Dendritic cell treated with granulocyte-macrophage colony-stimulating factor and Interleukin-4, amounts not matched to agents 40 ng/mL and 50 ng/mL, for 4 days (primary cell): ENCODE measurements around the gene ATG101.

Experiments used
- H3K27ac Mint-ChIP-seq: one replicate; pipeline ENCODE4 v1.8.0; 2022; ENCODE audit warnings: mild to moderate bottlenecking, mixed read lengths
- H3K27me3 Mint-ChIP-seq: one replicate; pipeline ENCODE4 v1.8.0; 2022; ENCODE audit warnings: mild to moderate bottlenecking, mixed read lengths
- H3K36me3 Mint-ChIP-seq: one replicate; pipeline ENCODE4 v1.8.0; 2022; ENCODE audit warnings: low read depth, mixed read lengths
- H3K4me1 Mint-ChIP-seq: one replicate; pipeline ENCODE4 v1.8.0; 2022; ENCODE audit warnings: low read depth, mixed read lengths
- H3K4me3 Mint-ChIP-seq: one replicate; pipeline ENCODE4 v1.8.0; 2022; ENCODE audit warnings: mild to moderate bottlenecking, moderate library complexity, mixed read lengths
- H3K9me3 Mint-ChIP-seq: one replicate; pipeline ENCODE4 v1.8.0; 2022; ENCODE audit warnings: mixed read lengths
- intact Hi-C: fragments of 100-400 bp; cut with micrococcal nuclease; formaldehyde crosslinking; loops from one replicate; pipeline ENCODE4 v1.15.0; 2022

The ATG101 gene

GRCh38 chr12:52083638-52083996, 13.8 kb downstream of the ATG101 start:
- no peaks in the 10 kb centered on the region for H3K9me3 Mint-ChIP-seq
- no peak overlapping the region for H3K4me3 Mint-ChIP-seq
- H3K36me3 Mint-ChIP-seq = peaks cover 9% of the 10 kb centered on the region
- no peak overlapping the region for H3K27ac Mint-ChIP-seq
- peaks cover 33% of the 10 kb centered on the region for H3K27me3 Mint-ChIP-seq
- intact Hi-C loops = loop anchor here (1.0 to 5.0 kb wide), 2 partner anchors 39 to 58 kb away; no protein-coding TSS in a partner anchor
- peaks cover 26% of the 10 kb centered on the region for H3K4me1 Mint-ChIP-seq

- H3K4me1 Mint-ChIP-seq = peaks cover 26% of the 10 kb centered on the region
- H3K4me3 Mint-ChIP-seq = no peak overlapping the region
- H3K27ac Mint-ChIP-seq = no peak overlapping the region
- no peaks in the 10 kb centered on the region for H3K9me3 Mint-ChIP-seq
- no peaks in the 10 kb centered on the region for H3K36me3 Mint-ChIP-seq
- intact Hi-C loops = loop anchor here (5.0 kb wide), 1 partner anchor 38 kb away; no protein-coding TSS in a partner anchor
- H3K27me3 Mint-ChIP-seq = peaks cover 43% of the 10 kb centered on the region
Observed at GRCh38 chr12:52084491-52085231, 14.9 kb downstream of the ATG101 start.

- no peak overlapping the region for H3K4me3 Mint-ChIP-seq
- peaks cover 52% of the 10 kb centered on the region for H3K27me3 Mint-ChIP-seq
- H3K4me1 Mint-ChIP-seq = peaks cover 23% of the 10 kb centered on the region
- H3K27ac Mint-ChIP-seq = no peak overlapping the region
- no peaks in the 10 kb centered on the region for H3K9me3 Mint-ChIP-seq
- no peaks in the 10 kb centered on the region for H3K36me3 Mint-ChIP-seq
- intact Hi-C loops = no loop called here
Observed at GRCh38 chr12:52085682-52086180, 16.0 kb downstream of the ATG101 start.

GRCh38 chr12:52086366-52086765, 16.6 kb downstream of the ATG101 start:
- H3K4me3 Mint-ChIP-seq = no peak overlapping the region
- peaks cover 19% of the 10 kb centered on the region for H3K4me1 Mint-ChIP-seq
- no peak overlapping the region for H3K27ac Mint-ChIP-seq
- no peaks in the 10 kb centered on the region for H3K36me3 Mint-ChIP-seq
- H3K27me3 Mint-ChIP-seq = peaks cover 58% of the 10 kb centered on the region
- no peaks in the 10 kb centered on the region for H3K9me3 Mint-ChIP-seq
- intact Hi-C loops = no loop called here

- Mint-ChIP-seq H3K27ac (no peak overlapping the region), H3K27me3 (peaks cover 63% of the 10 kb centered on the region)
Observed at GRCh38 chr12:52086944-52087835, 17.4 kb downstream of the ATG101 start.

GRCh38 chr12:52087961-52088820, 18.4 kb downstream of the ATG101 start:
- H3K27me3 Mint-ChIP-seq = peaks cover 64% of the 10 kb centered on the region
- H3K27ac Mint-ChIP-seq = no peak overlapping the region
- no peak overlapping the region for H3K4me3 Mint-ChIP-seq
- H3K4me1 Mint-ChIP-seq = peaks cover 5% of the 10 kb centered on the region
- no peaks in the 10 kb centered on the region for H3K36me3 Mint-ChIP-seq
- intact Hi-C loops = no loop called here
- no peaks in the 10 kb centered on the region for H3K9me3 Mint-ChIP-seq

More at GRCh38 chr12:52086944-52087835, 17.4 kb downstream of the ATG101 start:
- intact Hi-C loops = no loop called here
- H3K36me3 Mint-ChIP-seq = no peaks in the 10 kb centered on the region
- H3K4me3 Mint-ChIP-seq = no peak overlapping the region
- H3K4me1 Mint-ChIP-seq = peaks cover 10% of the 10 kb centered on the region
- no peaks in the 10 kb centered on the region for H3K9me3 Mint-ChIP-seq

- Mint-ChIP-seq H3K27me3 (peaks cover 63% of the 10 kb centered on the region), H3K4me3 (no peak overlapping the region), H3K4me1 (no peaks in the 10 kb centered on the region), H3K27ac (no peak overlapping the region), H3K9me3 (no peaks in the 10 kb centered on the region), H3K36me3 (no peaks in the 10 kb centered on the region)
- intact Hi-C loops = no loop called here
Observed at GRCh38 chr12:52089491-52089890, 19.7 kb downstream of the ATG101 start.

GRCh38 chr12:52090291-52090690, 20.5 kb downstream of the ATG101 start:
- Mint-ChIP-seq H3K9me3 (no peaks in the 10 kb centered on the region), H3K27ac (no peak overlapping the region), H3K4me3 (no peak overlapping the region), H3K36me3 (no peaks in the 10 kb centered on the region), H3K27me3 (peaks cover 65% of the 10 kb centered on the region), H3K4me1 (no peaks in the 10 kb centered on the region)
- intact Hi-C loops = no loop called here

GRCh38 chr12:52091061-52091460, 21.3 kb downstream of the ATG101 start:
- no peaks in the 10 kb centered on the region for H3K9me3 Mint-ChIP-seq
- peaks cover 60% of the 10 kb centered on the region for H3K27me3 Mint-ChIP-seq
- H3K36me3 Mint-ChIP-seq = no peaks in the 10 kb centered on the region
- H3K4me1 Mint-ChIP-seq = no peaks in the 10 kb centered on the region
- H3K4me3 Mint-ChIP-seq = no peak overlapping the region
- H3K27ac Mint-ChIP-seq = no peak overlapping the region
- intact Hi-C loops = no loop called here

GRCh38 chr12:52091869-52092268, 22.1 kb downstream of the ATG101 start:
- no peaks in the 10 kb centered on the region for H3K36me3 Mint-ChIP-seq
- no peak overlapping the region for H3K4me3 Mint-ChIP-seq
- no peaks in the 10 kb centered on the region for H3K9me3 Mint-ChIP-seq
- intact Hi-C loops = no loop called here
- H3K4me1 Mint-ChIP-seq = no peaks in the 10 kb centered on the region
- no peak overlapping the region for H3K27ac Mint-ChIP-seq
- H3K27me3 Mint-ChIP-seq = peaks cover 55% of the 10 kb centered on the region

- intact Hi-C loops = no loop called here
- Mint-ChIP-seq H3K4me3 (no peak overlapping the region), H3K27ac (no peak overlapping the region), H3K27me3 (peaks cover 46% of the 10 kb centered on the region), H3K4me1 (no peaks in the 10 kb centered on the region), H3K9me3 (no peaks in the 10 kb centered on the region), H3K36me3 (no peaks in the 10 kb centered on the region)
Observed at GRCh38 chr12:52093346-52093745, 23.6 kb downstream of the ATG101 start.

- Mint-ChIP-seq H3K36me3 (no peaks in the 10 kb centered on the region), H3K4me1 (no peaks in the 10 kb centered on the region), H3K27me3 (peaks cover 30% of the 10 kb centered on the region), H3K27ac (no peak overlapping the region), H3K9me3 (no peaks in the 10 kb centered on the region), H3K4me3 (no peak overlapping the region)
- intact Hi-C loops = no loop called here
Observed at GRCh38 chr12:52096332-52097044, 26.7 kb downstream of the ATG101 start.

GRCh38 chr12:52097045-52097666, 27.4 kb downstream of the ATG101 start:
- no peaks in the 10 kb centered on the region for H3K9me3 Mint-ChIP-seq
- H3K4me3 Mint-ChIP-seq = no peak overlapping the region
- H3K36me3 Mint-ChIP-seq = no peaks in the 10 kb centered on the region
- no peak overlapping the region for H3K27ac Mint-ChIP-seq
- peaks cover 29% of the 10 kb centered on the region for H3K27me3 Mint-ChIP-seq
- no peaks in the 10 kb centered on the region for H3K4me1 Mint-ChIP-seq
- intact Hi-C loops = no loop called here
